Astrocyte (in vitro differentiated cells and primary cell): ENCODE data around the gene TTYH3. TPM values are rescaled to one million over a fixed set of nuclear protein-coding genes. Genes with fewer than 3 reads are reported as not detected.

Experiments used
- DNase-seq: peaks from one replicate; pipeline ENCODE4 v3.0.0-alpha.2; 2010; ENCODE audit warnings: low read depth
- FAIRE-seq: peaks from 2 replicates; lab custom pipeline; 2011; peaks lifted over from hg19 to GRCh38; lab: Jason Lieb, UNC
- H2AFZ ChIP-seq: 2 replicates; pipeline ENCODE4 v1.6.0; 2012; ENCODE audit warnings: low read depth, low read length, inconsistent platforms
- H3K27ac ChIP-seq: 2 replicates; pipeline ENCODE4 v1.5.1; 2011; ENCODE audit warnings: low read depth, low read length, inconsistent platforms
- H3K27me3 ChIP-seq: 2 replicates; pipeline ENCODE4 v1.6.0; 2011; ENCODE audit warnings: low read length, inconsistent platforms; ENCODE audit not compliant: insufficient read depth
- H3K36me3 ChIP-seq: 2 replicates; pipeline ENCODE4 v1.5.1; 2011; ENCODE audit warnings: low read length, inconsistent platforms; ENCODE audit not compliant: insufficient read depth
- H3K4me1 ChIP-seq: 2 replicates; pipeline ENCODE4 v1.5.1; 2011; ENCODE audit warnings: low read length, inconsistent platforms; ENCODE audit not compliant: insufficient read depth
- H3K4me2 ChIP-seq: 2 replicates; pipeline ENCODE4 v1.6.0; 2012; ENCODE audit warnings: low read length, inconsistent platforms
- H3K4me3 ChIP-seq: 2 replicates; pipeline ENCODE4 v1.5.1; 2011; ENCODE audit warnings: low read depth, mild to moderate bottlenecking, low read length, inconsistent platforms; ENCODE audit not compliant: insufficient read depth
- H3K79me2 ChIP-seq: 2 replicates; pipeline ENCODE4 v1.6.0; 2012; ENCODE audit warnings: mild to moderate bottlenecking, low read length, inconsistent platforms; ENCODE audit not compliant: insufficient read depth
- H3K9ac ChIP-seq: 2 replicates; pipeline ENCODE4 v1.6.0; 2012; ENCODE audit warnings: mild to moderate bottlenecking, low read length, inconsistent platforms
- H3K9me3 ChIP-seq: 2 replicates; pipeline ENCODE4 v1.5.1; 2012; ENCODE audit warnings: low read depth, mild to moderate bottlenecking, low read length, inconsistent platforms; ENCODE audit not compliant: insufficient read depth
- H4K20me1 ChIP-seq: 2 replicates; pipeline ENCODE4 v1.6.0; 2012; ENCODE audit warnings: low read length, inconsistent platforms; ENCODE audit not compliant: insufficient read depth
- H3K27ac Mint-ChIP-seq: one replicate; pipeline ENCODE4 v1.8.0; 2021; ENCODE audit warnings: mild to moderate bottlenecking, mixed read lengths; ENCODE audit not compliant: unreplicated experiment
- H3K27me3 Mint-ChIP-seq: one replicate; pipeline ENCODE4 v1.8.0; 2021; ENCODE audit warnings: low read depth, mixed read lengths; ENCODE audit not compliant: unreplicated experiment
- H3K36me3 Mint-ChIP-seq: one replicate; pipeline ENCODE4 v1.8.0; 2021; ENCODE audit warnings: low read depth, mixed read lengths; ENCODE audit not compliant: unreplicated experiment
- H3K4me1 Mint-ChIP-seq: one replicate; pipeline ENCODE4 v1.8.0; 2021; ENCODE audit warnings: low read depth, mixed read lengths; ENCODE audit not compliant: unreplicated experiment
- H3K4me3 Mint-ChIP-seq: one replicate; pipeline ENCODE4 v1.8.0; 2021; ENCODE audit warnings: mild to moderate bottlenecking, moderate library complexity, mixed read lengths; ENCODE audit not compliant: unreplicated experiment
- H3K9me3 Mint-ChIP-seq: one replicate; pipeline ENCODE4 v1.8.0; 2021; ENCODE audit warnings: mild to moderate bottlenecking, mixed read lengths; ENCODE audit not compliant: unreplicated experiment
- EZH2 ChIP-seq: IDR thresholded peaks from 2 replicates; pipeline ENCODE4 v1.6.1; 2012; ENCODE audit warnings: mild to moderate bottlenecking, low read length, inconsistent platforms; ENCODE audit not compliant: insufficient read depth
- total RNA-seq: library from RNA; stranded (reverse); gene quantifications from 2 replicates; pipeline ENCODE4 v1.2.1, GENCODE V29; 2021
- TF ChIP-seq, protein P1 (sequence below): IDR thresholded peaks from 2 replicates; pipeline ENCODE4 v1.5.1; 2011; ENCODE audit warnings: low read depth, mild to moderate bottlenecking, inconsistent platforms, low read length, moderate library complexity; ENCODE audit not compliant: insufficient read depth

Gene TTYH3
- total RNA-seq, 1 donor from 2014 or later, result 273 TPM

DNA sequence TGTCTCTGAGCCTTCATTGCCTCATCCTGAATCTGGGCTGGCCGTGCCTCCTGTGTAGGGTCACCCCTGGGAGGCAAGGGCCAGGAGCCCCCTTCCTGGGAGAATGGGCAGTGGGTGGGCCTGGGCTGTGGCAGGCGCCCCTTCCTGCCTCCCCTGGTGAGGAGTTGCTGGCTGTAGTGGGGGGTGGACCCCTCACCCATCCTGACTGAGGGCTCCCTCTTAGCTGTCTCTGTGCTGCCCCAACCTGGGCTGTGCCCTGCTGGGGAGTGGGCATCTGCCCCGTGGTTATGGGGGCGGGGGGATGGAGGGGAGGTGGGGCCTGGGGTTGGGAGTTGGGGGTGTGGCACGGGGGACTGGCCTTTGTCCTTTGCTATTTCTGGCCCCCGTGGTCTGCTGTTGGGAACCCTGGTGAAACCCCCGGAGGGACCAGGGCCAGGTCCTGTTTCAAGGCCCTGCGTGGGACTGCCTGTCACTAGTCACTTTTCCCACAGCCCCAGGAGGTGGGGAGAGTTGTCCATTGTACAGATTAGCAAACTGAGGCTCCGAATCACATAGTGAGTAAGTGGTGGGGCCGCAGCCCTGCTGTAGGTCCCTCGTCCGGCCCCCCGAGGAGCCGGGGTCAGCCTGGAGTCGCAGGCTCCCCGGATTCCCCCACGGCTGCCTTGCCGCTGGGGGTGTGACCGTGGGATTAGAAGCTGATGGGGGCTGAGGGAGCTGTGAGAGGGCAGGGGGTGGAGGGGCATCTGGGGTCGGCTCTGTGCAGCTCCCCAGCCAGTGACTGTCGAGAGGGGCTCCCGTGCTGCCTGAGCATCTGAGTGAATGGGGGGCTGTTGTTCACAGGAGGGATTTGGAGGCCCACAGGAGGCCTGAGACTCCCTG, 2.7 kb downstream of the TTYH3 start:
- Histone ChIP-seq H3K9ac (peak overlapping the region; percentile 90), H4K20me1 (peaks cover 68% of the 10 kb centered on the region), H3K4me2 (peak overlapping the region; percentile 88), H3K27me3 (no peaks in the 10 kb centered on the region), H3K4me3 (peak overlapping the region; percentile 74), H3K27ac (peak overlapping the region; percentile 93), H2AFZ (no peak overlapping the region), H3K4me1 (peaks cover 57% of the 10 kb centered on the region), H3K36me3 (no peaks in the 10 kb centered on the region), H3K79me2 (peaks cover 71% of the 10 kb centered on the region), H3K9me3 (peaks cover 3% of the 10 kb centered on the region)
- no peaks in the 10 kb centered on the region for H3K9me3 Mint-ChIP-seq
- no peak for DNase-seq
- TF ChIP-seq, protein P1, sequence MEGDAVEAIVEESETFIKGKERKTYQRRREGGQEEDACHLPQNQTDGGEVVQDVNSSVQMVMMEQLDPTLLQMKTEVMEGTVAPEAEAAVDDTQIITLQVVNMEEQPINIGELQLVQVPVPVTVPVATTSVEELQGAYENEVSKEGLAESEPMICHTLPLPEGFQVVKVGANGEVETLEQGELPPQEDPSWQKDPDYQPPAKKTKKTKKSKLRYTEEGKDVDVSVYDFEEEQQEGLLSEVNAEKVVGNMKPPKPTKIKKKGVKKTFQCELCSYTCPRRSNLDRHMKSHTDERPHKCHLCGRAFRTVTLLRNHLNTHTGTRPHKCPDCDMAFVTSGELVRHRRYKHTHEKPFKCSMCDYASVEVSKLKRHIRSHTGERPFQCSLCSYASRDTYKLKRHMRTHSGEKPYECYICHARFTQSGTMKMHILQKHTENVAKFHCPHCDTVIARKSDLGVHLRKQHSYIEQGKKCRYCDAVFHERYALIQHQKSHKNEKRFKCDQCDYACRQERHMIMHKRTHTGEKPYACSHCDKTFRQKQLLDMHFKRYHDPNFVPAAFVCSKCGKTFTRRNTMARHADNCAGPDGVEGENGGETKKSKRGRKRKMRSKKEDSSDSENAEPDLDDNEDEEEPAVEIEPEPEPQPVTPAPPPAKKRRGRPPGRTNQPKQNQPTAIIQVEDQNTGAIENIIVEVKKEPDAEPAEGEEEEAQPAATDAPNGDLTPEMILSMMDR, result no peak
- no peak for TF ChIP-seq EZH2
- peak overlapping the region; percentile 94 for H3K4me3 Mint-ChIP-seq
- H3K27me3 Mint-ChIP-seq, result no peaks in the 10 kb centered on the region
- H3K27ac Mint-ChIP-seq, result peak overlapping the region; percentile 80
- H3K4me1 Mint-ChIP-seq, result peaks cover 11% of the 10 kb centered on the region
- H3K36me3 Mint-ChIP-seq, result peaks cover 4% of the 10 kb centered on the region
- FAIRE-seq, result no peak

DNA sequence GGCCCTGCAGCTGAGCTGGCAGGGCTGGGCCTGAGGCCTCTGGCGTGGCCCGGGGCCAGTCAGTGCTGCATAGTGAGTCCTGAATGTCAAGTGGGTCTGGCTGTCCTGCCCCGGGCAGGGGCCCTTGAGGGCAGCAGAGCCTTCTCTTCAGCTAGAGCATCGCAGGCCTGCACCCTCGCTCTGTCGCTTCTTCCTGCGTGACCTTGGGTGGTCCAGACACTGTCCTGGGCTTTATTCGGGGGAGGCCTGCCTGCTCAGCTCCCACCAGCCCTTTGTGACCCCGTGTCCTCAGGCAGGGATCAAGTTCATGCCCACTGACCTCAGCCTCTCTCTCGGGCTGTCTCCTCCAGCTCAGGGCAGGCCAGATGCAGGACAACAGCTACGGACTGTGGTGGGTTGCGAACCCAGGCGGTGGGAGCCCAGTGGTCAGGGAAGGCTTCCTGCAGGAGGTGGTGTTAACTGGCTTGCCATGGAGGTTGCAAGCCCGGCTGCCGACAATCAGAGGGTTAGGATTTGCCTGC, 3.4 kb downstream of the TTYH3 start:
- H3K36me3 Mint-ChIP-seq, result peaks cover 4% of the 10 kb centered on the region
- H3K4me3 ChIP-seq, result no peak overlapping the region
- H3K9me3 ChIP-seq, result peaks cover 3% of the 10 kb centered on the region
- H2AFZ ChIP-seq, result no peak overlapping the region
- H3K4me1 ChIP-seq, result peaks cover 63% of the 10 kb centered on the region
- no peaks in the 10 kb centered on the region for H3K9me3 Mint-ChIP-seq
- peaks cover 8% of the 10 kb centered on the region for H3K4me1 Mint-ChIP-seq
- H3K4me2 ChIP-seq, result peak overlapping the region; percentile 88
- TF ChIP-seq, protein P1, result no peak
- TF ChIP-seq EZH2, result no peak
- no peaks in the 10 kb centered on the region for H3K27me3 Mint-ChIP-seq
- peaks cover 75% of the 10 kb centered on the region for H4K20me1 ChIP-seq
- H3K36me3 ChIP-seq, result no peaks in the 10 kb centered on the region
- FAIRE-seq (no peak), DNase-seq (no peak)
- H3K9ac ChIP-seq, result peak overlapping the region; percentile 90
- H3K79me2 ChIP-seq, result peaks cover 78% of the 10 kb centered on the region
- H3K27ac Mint-ChIP-seq, result peak overlapping the region; percentile 80
- no peaks in the 10 kb centered on the region for H3K27me3 ChIP-seq
- no peak overlapping the region for H3K27ac ChIP-seq
- H3K4me3 Mint-ChIP-seq, result peak overlapping the region; percentile 60
